ENCODE data around the gene NPR3. TPM values are rescaled to one million over a fixed set of nuclear protein-coding genes. Genes with fewer than 3 reads are reported as not detected.

Gene NPR3
- total RNA-seq, 1 donor from 2014 or later = 14.7 TPM

- Histone ChIP-seq H3K36me3 (no peaks in the 10 kb centered on the region), H3K4me1 (no peaks in the 10 kb centered on the region), H3K27me3 (no peaks in the 10 kb centered on the region), H3K9me3 (no peaks in the 10 kb centered on the region), H3K4me3 (no peak overlapping the region), H3K27ac (no peak overlapping the region)
- DNase-seq (ENCODE audit: extremely low spot score in 2 of 2) = no peak
- TF ChIP-seq, protein P1, sequence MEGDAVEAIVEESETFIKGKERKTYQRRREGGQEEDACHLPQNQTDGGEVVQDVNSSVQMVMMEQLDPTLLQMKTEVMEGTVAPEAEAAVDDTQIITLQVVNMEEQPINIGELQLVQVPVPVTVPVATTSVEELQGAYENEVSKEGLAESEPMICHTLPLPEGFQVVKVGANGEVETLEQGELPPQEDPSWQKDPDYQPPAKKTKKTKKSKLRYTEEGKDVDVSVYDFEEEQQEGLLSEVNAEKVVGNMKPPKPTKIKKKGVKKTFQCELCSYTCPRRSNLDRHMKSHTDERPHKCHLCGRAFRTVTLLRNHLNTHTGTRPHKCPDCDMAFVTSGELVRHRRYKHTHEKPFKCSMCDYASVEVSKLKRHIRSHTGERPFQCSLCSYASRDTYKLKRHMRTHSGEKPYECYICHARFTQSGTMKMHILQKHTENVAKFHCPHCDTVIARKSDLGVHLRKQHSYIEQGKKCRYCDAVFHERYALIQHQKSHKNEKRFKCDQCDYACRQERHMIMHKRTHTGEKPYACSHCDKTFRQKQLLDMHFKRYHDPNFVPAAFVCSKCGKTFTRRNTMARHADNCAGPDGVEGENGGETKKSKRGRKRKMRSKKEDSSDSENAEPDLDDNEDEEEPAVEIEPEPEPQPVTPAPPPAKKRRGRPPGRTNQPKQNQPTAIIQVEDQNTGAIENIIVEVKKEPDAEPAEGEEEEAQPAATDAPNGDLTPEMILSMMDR (IDR thresholded peaks at IDR 0.05) = no peak
- no peak for TF ChIP-seq POLR2A (IDR thresholded peaks at IDR 0.05)
- no peak for TF ChIP-seq POLR2AphosphoS5 (IDR thresholded peaks at IDR 0.05; ENCODE audit: insufficient read depth in 1 of 2, low read depth in 1 of 2)
- intact Hi-C loops (cut with DNase I) = no loop called here
Observed at GRCh38 chr5:32805971-32806638, 95.0 kb downstream of the NPR3 start.

DNA sequence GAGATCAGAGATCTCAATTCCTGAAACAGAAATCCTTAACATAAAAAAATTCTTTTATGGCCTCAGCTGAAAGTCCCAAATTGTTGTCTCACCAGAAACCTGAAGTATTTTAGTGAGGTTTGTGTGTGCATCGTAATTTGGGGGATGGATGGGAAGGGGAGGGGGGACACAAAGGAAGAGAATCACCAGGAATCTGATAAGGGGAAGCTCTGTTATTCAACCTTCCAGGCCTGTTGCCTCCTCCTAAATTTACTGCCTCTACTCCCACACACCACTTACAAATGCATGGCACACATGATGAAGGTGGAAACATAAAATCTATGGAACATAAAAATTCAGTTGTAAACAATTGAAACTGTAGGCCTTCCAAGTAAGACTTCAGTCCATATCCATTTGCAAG, 97.7 kb downstream of the NPR3 start:
- intact Hi-C loops (cut with DNase I) = no loop called here
- no peaks in the 10 kb centered on the region for H3K9me3 ChIP-seq
- H3K27me3 ChIP-seq = no peaks in the 10 kb centered on the region
- H3K4me3 ChIP-seq = no peak overlapping the region
- no peak overlapping the region for H3K27ac ChIP-seq
- no peak for DNase-seq (ENCODE audit: extremely low spot score in 2 of 2)
- H3K36me3 ChIP-seq = no peaks in the 10 kb centered on the region
- TF ChIP-seq POLR2A (IDR thresholded peaks at IDR 0.05) (no peak), POLR2AphosphoS5 (IDR thresholded peaks at IDR 0.05; ENCODE audit: insufficient read depth in 1 of 2, low read depth in 1 of 2) (no peak)
- TF ChIP-seq, protein P1 (IDR thresholded peaks at IDR 0.05) = no peak
- no peaks in the 10 kb centered on the region for H3K4me1 ChIP-seq

GRCh38 chr5:32810804-32811203, 99.7 kb downstream of the NPR3 start:
- H3K4me3 ChIP-seq = no peak overlapping the region
- no peaks in the 10 kb centered on the region for H3K4me1 ChIP-seq
- H3K27ac ChIP-seq = no peak overlapping the region
- H3K27me3 ChIP-seq = no peaks in the 10 kb centered on the region
- TF ChIP-seq POLR2AphosphoS5 (IDR thresholded peaks at IDR 0.05; ENCODE audit: insufficient read depth in 1 of 2, low read depth in 1 of 2) = no peak
- no peak for TF ChIP-seq POLR2A (IDR thresholded peaks at IDR 0.05)
- TF ChIP-seq, protein P1 (IDR thresholded peaks at IDR 0.05) = no peak
- H3K36me3 ChIP-seq = no peaks in the 10 kb centered on the region
- intact Hi-C loops (cut with DNase I) = no loop called here
- no peaks in the 10 kb centered on the region for H3K9me3 ChIP-seq
- no peak for DNase-seq (ENCODE audit: extremely low spot score in 2 of 2)

DNA sequence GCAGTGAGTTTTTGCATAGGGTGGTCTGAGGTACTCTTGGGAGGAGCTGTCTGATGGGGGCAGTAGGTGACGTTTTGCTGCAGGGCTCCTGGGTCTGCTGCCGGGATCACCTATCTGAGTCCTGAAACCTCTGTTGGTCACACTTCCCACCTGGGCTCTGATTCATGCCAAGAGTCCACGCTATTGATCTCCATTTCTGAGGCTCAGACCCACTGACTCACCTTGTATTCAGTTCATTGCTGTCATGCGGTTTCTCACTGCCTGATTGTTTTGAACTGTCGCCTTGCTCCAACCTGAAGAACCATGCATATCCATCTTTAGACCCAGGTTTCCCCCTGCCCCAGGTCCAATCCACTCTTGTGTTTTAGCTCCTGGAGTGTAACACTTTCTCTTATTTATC, 101.3 kb downstream of the NPR3 start:
- Histone ChIP-seq H3K9me3 (no peaks in the 10 kb centered on the region), H3K4me3 (no peak overlapping the region), H3K27me3 (no peaks in the 10 kb centered on the region), H3K4me1 (no peaks in the 10 kb centered on the region), H3K36me3 (no peaks in the 10 kb centered on the region), H3K27ac (no peak overlapping the region)
- TF ChIP-seq, protein P1 (IDR thresholded peaks at IDR 0.05) = no peak
- no peak for TF ChIP-seq POLR2A (IDR thresholded peaks at IDR 0.05)
- TF ChIP-seq POLR2AphosphoS5 (IDR thresholded peaks at IDR 0.05; ENCODE audit: insufficient read depth in 1 of 2, low read depth in 1 of 2) = no peak
- intact Hi-C loops (cut with DNase I) = no loop called here
- no peak for DNase-seq (ENCODE audit: extremely low spot score in 2 of 2)

DNA sequence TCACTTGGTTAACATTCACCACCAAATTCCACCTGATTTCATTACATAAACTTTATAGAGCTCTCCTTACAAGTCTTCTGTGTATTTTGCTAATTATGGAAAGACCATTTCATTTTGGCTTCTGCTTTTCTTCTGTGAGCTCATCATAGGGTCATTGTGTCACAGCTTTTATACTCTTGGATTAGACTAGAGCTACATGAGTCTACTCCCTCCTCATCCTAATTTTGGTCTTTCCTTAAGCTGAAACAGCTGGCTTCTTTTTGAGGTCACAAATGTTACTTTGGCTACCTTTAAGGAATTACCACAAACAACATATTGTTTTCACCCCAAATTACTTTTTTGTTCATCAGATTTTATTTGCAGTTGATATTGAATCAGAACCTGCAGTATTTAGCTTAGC, 103.0 kb downstream of the NPR3 start:
- Histone ChIP-seq H3K27me3 (no peaks in the 10 kb centered on the region), H3K36me3 (no peaks in the 10 kb centered on the region), H3K9me3 (no peaks in the 10 kb centered on the region), H3K4me3 (no peak overlapping the region), H3K27ac (no peak overlapping the region), H3K4me1 (no peaks in the 10 kb centered on the region)
- TF ChIP-seq, protein P1 (IDR thresholded peaks at IDR 0.05) = no peak
- no peak for TF ChIP-seq POLR2AphosphoS5 (IDR thresholded peaks at IDR 0.05; ENCODE audit: insufficient read depth in 1 of 2, low read depth in 1 of 2)
- no peak for TF ChIP-seq POLR2A (IDR thresholded peaks at IDR 0.05)
- DNase-seq (ENCODE audit: extremely low spot score in 2 of 2) = no peak
- intact Hi-C loops (cut with DNase I) = no loop called here
